HG03103 (cell line): ENCODE measurements around the gene DOK1.

Source experiments
- ATAC-seq: cut with Tn5 transposase; IDR thresholded peaks from one replicate; pipeline ENCODE4 v1.9.1; 2021; ENCODE audit warnings: low read depth; ENCODE audit not compliant: unreplicated experiment

DOK1 gene

GRCh38 chr2:74564222-74564621 lies 9.7 kb downstream of the DOK1 start:
- no peak for ATAC-seq

- ATAC-seq, result no peak
Observed at GRCh38 chr2:74566076-74566753, 11.7 kb downstream of the DOK1 start.

GRCh38 chr2:74566754-74567085 lies 12.2 kb downstream of the DOK1 start:
- no peak for ATAC-seq

GRCh38 chr2:74567881-74568280 lies 13.4 kb downstream of the DOK1 start:
- no peak for ATAC-seq

GRCh38 chr2:74569686-74570085 lies 15.2 kb downstream of the DOK1 start:
- ATAC-seq, result no peak

DNA sequence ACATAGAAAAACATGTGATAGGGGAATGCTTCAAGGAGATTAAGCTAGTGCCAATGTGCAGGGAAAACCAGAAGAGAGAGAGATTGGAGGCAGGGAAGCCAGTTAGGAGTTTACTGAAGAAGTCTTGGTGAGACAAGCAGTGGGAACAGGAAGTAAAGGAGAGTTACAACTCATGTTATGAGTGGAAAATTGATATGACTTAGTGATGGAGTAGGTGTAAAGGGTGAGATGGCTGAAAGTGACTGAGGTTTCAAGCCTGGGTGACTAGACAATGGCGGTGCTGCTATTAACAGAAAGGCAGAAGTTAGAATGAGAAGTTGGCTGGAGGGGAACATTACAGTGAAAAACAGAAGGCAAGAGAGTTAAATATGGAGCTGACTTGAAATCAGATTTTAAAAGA lies 16.5 kb downstream of the DOK1 start:
- ATAC-seq, result peak; percentile 69

GRCh38 chr2:74572178-74572925 lies 17.8 kb downstream of the DOK1 start:
- ATAC-seq, result no peak

- ATAC-seq, result peak; percentile 33
Observed at GRCh38 chr2:74573747-74574562, 19.4 kb downstream of the DOK1 start.

- ATAC-seq, result no peak
Observed at GRCh38 chr2:74575320-74575719, 20.8 kb downstream of the DOK1 start.

- ATAC-seq, result no peak
Observed at GRCh38 chr2:74576211-74576862, 21.8 kb downstream of the DOK1 start.

DNA sequence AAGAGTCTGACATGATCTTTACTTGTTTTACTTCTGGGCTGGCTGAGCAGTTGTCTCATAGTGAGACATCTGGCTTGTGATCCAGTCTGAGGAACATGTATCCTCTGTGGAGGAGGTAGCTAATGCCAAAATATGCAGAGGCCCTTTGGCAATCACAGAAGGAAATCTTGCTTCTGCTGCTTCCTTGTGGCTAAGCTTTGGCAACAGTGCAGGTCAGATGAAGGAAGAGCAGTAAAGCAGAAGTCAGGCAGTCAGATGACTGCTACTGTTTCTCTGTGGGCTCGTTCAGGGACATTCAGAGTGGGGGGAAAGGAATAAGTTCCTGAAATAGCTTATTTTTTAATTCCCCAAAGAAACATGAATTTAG lies 22.3 kb downstream of the DOK1 start:
- ATAC-seq, result no peak

GRCh38 chr2:74577448-74577847 lies 22.9 kb downstream of the DOK1 start:
- no peak for ATAC-seq

- peak; percentile 41 for ATAC-seq
Observed at GRCh38 chr2:74578408-74578807, 23.9 kb downstream of the DOK1 start.

GRCh38 chr2:74581463-74581862 lies 26.9 kb downstream of the DOK1 start:
- no peak for ATAC-seq

DNA sequence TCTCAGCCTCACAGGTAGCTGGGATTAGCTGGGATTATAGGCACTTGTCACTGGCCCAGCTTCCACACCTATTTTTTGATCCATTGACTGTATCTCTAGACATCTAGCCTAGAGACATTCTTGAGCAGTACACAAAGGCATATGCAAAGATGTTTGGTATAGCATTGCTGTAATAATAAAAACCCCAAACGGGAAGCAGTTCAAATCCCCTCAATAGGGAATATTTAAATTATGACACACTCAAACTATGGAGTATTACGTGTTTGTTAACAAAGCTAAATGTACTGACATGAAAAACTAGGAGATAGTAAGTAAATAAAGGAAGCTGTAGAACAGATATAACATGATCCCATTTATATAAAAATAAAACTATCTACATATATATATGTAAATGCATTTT lies 27.7 kb downstream of the DOK1 start:
- ATAC-seq, result no peak

DNA sequence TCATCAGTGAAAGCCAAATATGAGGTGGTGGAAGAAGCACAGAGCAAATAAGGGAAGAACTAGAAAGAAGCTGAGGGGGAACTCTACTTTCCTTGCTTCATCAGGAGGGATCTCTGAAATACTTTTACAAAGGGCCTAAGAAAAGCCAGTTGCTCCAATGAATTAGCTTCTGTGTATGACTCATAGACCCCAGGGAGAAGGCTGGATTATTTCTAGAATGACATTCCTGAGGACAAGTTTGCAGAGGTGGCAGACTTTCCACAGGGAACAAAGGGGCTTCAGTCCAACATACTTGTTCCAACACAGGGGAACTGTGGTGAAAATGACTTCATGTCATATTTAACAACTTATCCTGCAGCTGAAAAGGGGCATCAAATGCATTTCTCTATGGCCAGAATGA lies 29.0 kb downstream of the DOK1 start:
- ATAC-seq, result no peak

DNA sequence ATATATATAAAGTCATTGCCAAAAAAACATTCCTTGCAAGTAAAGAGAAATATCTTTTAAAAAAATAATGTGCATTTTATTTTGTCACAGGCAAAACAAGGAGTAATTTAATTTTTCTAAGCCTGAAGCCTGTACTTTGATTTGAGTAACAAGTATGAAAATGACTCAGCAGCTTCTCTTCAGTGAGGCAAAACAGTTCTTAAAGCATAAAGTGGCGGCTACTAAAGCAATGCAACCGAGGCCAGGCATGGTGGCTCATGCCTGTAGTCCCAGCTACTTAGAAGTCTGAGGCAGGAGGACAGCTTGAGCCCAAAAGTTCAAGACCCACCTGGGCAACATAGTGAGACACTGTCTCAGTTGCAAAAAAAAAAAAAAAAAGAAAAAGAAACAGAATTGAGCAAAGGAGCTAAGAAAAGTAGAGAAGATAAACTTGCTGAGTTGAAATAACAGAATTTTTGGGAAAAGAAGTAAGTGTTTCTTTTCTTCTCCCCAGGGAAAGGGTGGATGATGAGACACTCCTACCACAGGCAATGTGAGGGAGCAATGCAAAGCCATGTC lies 29.6 kb downstream of the DOK1 start:
- no peak for ATAC-seq

GRCh38 chr2:74585406-74586185 lies 31.1 kb downstream of the DOK1 start:
- no peak for ATAC-seq

- peak; percentile 45 for ATAC-seq
Observed at GRCh38 chr2:74587664-74588277, 33.3 kb downstream of the DOK1 start.

DNA sequence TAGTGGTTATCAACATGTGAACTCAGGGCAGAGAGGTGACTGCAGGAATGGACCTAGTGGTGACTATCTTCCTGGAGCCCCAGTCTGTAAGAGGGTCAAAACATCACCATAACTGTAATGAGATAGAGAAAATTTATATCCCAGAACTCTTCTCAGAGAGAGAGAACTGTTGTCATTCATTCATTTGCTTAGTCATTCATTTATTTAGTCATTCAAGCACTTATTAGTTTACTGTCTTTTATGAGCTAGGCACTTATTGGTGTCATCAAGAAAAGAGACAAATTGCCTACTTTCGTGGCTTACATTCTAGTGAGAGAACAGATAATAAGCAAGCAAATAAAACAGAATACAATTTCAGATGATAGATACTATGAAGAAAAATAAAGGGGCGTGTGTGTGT lies 34.1 kb downstream of the DOK1 start:
- no peak for ATAC-seq
